ENCODE measurements around the gene INF2.

INF2 gene

DNA sequence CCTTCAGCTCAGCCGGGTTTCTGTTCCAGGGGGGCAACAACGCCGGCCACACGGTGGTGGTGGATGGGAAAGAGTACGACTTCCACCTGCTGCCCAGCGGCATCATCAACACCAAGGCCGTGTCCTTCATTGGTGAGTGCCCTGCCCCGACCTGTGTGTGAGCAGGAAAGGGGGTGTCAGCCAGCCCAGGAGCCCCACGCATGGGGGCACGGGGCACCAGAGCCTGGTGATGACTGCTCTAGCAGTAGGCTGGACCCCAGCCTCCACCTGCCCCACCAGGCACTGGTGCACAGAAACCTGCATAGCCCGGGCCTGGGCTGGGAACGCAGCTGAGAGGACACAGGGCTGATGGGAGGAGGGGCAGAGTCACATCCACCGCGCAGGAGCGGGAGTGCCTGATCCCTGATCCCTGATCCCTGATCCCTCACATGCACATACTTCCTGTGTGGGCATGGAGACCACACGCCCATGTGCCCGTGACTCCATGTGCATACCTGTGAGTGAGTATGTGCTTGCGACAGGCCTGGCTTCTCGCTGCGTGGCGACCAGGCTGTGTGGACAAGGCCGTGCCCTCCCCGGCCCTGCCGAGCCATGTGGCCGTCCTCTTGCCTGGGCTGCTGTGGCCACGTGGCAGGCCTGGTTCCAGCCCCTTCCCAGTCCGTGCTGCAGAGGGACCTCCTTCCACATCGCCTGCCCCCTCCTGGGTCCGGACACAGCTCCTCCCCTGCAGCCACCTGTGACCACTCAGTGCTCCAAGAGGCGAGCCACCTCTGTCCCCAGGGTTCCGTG is 45.8 kb downstream of the INF2 start:
- no peak for DNase-seq (ENCODE audit: low read depth in 3 of 3)

DNA sequence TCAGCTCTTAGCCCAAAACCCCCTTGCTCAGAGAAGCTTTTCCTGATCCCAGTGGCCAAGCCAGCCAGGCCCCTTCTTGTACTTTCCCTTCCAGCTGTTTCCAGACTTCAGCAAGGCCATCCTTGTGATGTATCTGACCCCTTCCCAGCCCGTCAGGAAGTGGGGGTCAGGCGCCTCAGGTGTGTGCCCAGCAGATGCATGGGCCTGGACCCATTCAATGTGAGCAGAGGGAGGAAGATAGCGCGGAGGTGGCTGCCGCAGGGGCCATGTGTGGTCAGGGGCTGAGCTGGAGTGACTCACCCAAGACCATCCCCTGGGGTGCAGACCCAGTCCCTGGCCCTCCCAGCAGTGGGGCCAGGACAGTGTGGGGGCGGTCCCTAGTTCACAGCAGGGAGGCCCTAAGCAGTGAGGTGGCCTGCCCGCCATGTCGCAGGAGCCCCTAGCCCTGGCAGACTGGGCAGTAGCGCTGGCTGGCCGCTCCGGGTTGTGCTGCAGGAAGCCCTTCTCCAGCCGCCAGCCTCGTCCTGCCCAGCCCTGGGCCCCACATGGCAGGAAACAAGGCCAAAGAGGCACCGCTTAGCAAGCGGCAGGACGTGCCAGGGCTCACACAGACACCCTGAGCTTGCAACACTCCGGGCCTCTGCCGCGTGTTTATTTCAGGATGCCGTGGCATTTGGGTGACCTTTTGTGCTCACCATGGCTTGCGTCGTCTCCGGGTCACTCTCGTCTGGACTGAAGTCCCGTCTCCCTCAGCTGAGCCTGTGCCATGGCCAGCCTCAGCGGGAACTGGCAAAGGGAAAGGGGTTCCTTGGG is 46.6 kb downstream of the INF2 start:
- DNase-seq (ENCODE audit: low read depth in 3 of 3) = no peak

DNA sequence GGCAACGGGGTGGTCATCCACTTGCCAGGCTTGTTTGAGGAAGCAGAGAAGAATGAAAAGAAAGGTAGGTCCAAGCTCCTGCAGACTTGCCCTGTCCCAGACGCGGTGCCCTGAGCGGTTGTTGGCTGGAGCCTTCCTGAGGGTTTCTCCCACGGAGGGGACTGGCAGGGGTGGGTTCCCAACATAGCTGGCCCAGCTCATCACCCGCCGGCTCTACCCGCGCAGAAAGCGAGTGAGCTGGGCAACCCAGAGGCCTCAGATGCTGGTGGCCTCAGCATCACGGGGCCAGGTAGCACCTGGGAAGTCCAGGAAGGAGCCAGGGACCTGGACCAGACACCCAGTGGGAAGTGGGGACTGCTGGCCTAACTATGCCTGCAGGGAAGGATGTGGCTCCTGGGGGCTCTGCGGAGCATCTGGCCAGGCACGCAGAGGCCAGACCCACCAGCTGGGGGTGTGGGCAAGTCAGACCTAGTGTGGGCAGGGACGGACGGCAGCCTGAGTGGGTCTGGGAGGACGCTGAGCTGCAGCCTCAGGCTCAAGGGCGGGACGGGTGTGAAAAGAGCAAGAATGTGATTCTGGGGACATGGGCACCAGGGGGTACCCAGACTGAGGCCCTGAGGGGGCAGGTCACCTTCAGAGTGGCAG is 49.1 kb downstream of the INF2 start:
- no peak for DNase-seq (ENCODE audit: low read depth in 3 of 3)

- no peak for DNase-seq (ENCODE audit: low read depth in 3 of 3)
Measured at GRCh38 chr14:104739026-104739425, 49.6 kb downstream of the INF2 start.

GRCh38 chr14:104739546-104740516 is 50.4 kb downstream of the INF2 start:
- no peak for DNase-seq (ENCODE audit: low read depth in 3 of 3)

- no peak for DNase-seq (ENCODE audit: low read depth in 3 of 3)
Measured at GRCh38 chr14:104741108-104741802, 51.8 kb downstream of the INF2 start.

DNA sequence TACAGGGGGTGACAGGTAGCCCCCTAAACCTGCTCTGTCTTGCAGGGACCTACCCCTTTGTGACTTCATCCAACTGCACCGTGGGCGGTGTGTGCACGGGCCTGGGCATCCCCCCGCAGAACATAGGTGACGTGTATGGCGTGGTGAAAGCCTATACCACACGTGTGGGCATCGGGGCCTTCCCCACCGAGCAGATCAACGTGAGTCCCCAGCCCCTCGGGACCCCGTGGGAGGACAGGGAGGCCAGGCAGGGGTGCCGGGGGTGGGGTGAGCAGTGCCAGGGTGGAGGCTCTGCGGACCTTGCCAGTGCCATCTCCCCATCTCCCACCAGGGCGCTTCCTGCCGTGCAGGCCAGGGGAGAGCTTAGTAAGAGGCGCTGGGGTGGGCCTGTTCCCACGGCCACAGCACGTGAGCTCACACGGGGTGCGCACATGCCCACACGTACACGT is 52.4 kb downstream of the INF2 start:
- no peak for DNase-seq (ENCODE audit: low read depth in 3 of 3)

- DNase-seq (ENCODE audit: low read depth in 3 of 3) = no peak
Measured at GRCh38 chr14:104742586-104743455, 53.4 kb downstream of the INF2 start.

DNA sequence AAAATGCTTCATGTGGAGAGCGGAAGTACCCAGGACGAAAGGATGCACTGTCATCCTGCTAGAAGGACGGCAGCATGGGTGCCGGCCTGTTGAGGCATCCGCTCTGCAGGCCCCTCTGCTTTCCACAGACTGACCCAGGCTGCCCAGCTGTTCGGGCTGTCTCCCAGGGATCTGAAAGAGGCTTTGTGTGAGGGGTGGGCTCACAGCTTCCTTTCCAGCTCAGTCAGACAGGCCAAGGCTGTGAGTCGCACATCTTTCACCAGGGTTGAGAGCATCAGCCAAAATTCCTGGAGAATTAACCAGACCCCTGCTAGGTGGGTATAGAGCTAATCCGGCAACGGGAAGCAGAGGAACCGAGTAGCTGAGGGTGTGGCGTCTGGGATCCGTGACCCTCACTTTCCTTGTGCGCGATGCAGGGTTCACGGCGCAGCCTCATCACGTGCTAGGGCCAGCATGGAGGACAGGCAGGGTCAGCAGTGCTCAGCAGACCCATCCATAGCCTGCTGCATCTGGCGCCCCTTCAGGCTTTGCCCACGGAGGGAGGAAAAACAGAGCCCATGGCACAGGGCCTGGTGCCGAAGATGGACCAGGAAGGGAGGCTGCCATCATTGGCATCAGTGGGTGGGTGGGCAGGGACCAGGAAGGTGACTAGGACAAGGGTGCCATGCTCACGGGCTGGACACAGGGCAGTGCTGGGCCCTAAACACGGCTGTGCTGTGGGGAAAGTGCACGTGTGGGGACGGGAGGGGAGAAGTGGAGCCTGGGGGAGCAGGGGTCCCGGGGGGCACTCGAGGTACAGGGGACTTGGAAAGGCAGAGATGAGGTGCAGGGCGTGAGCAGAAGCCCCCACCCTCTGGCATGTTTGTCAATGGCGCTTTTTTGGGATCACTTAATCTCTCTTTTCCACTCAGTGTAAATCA is 54.3 kb downstream of the INF2 start:
- no peak for DNase-seq (ENCODE audit: low read depth in 3 of 3)

- DNase-seq (ENCODE audit: low read depth in 3 of 3) = no peak
Measured at GRCh38 chr14:104744484-104744883, 55.1 kb downstream of the INF2 start.

DNA sequence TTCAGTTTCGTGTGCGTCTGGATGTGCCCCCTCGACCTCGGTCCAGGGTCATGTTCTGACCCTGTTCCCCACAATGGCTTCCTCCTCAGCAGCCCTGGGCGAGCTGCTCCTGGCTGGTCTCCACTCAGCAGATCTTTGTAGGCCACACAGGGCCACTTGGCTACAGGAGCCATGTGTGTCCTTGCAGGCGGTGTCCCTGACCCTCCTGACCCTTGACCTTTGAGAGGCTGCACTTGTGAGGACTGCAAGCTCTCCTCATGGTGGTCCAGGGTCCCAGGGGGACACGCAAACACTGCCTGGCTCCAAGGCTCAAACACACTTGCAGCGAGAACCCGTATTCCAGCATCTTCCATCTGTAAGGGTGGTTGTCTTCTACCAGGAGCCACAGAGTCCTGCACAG is 56.0 kb downstream of the INF2 start:
- DNase-seq (ENCODE audit: low read depth in 3 of 3) = no peak

DNA sequence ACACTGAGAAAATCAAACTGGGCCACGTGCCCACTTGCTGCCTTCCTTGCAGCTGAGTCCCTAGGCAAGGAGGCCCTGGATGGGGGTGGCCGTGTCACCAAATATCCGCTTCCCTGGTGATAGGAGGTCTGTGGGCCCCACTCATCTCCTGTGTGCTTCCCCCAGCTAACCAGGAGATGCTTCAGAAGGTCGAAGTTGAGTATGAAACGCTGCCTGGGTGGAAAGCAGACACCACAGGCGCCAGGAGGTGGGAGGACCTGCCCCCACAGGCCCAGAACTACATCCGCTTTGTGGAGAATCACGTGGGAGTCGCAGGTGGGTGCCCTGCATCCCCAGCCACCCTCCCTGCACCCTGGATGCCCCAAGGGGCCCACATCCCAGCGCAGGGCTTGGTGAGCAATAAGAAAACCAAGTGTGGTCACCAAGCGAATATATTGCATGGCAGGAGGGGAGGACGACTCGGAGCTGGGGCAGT is 56.7 kb downstream of the INF2 start:
- no peak for DNase-seq (ENCODE audit: low read depth in 3 of 3)

DNA sequence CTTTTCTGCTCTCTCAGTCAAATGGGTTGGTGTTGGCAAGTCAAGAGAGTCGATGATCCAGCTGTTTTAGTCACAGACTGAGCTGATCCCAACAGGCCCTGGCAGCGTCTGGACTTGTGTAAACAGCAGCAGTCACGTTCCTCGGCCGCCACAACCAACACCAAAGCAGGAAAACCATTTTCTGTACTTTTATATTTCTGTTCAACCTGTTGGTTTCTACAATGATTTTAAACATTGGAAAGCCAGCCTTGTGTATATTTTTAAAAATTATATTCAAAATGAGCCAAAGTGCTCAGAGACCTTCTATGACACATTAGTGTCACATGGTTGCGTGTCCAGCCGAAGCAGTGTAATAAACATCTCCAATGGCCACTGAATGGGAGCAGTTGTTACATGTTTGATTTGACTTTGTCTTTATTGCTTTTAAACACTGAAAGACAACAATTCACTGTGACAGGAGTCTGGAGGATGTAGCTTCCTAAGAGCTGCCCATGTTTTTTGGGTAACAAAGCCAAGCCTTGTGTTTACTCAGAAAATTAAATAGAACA is 57.6 kb downstream of the INF2 start:
- no peak for DNase-seq (ENCODE audit: low read depth in 3 of 3)

- DNase-seq (ENCODE audit: low read depth in 3 of 3) = no peak
Measured at GRCh38 chr14:104747876-104748275, 58.5 kb downstream of the INF2 start.

GRCh38 chr14:104749111-104749649 is 59.8 kb downstream of the INF2 start:
- DNase-seq (ENCODE audit: low read depth in 3 of 3) = no peak

DNA sequence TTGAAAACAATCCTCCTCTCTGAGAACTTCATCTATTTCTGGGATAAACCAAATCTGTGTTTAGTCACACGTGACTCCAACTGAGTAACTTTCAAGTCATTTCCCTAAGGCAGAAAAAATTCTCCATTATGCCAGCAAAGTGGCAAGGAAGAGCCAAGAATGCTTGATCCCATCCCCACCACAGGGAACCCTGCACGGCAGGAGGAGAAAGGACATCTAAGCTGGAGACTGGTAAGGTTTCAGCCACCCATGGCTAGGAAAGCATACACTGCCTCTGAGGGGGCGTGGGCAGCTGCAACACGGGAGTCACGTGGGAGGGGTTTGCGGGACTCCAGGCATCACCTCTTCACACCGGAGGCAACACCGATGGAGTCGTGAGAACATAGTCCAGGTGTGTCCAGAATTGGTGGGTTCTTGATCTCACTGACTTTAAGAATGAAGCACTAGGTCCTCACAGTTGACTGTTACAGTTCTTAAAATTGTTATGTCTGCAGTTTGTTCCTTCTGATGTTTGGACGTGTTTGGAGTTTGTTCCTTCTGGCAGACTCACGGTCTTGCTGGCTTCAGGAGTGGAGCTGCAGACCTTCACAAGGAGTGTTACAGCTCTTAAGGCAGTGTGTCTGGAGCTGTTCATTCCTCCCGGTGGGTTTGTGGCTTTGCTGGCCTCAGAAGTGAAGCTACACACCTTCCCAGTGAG is 60.8 kb downstream of the INF2 start:
- DNase-seq (ENCODE audit: low read depth in 3 of 3) = no peak

DNA sequence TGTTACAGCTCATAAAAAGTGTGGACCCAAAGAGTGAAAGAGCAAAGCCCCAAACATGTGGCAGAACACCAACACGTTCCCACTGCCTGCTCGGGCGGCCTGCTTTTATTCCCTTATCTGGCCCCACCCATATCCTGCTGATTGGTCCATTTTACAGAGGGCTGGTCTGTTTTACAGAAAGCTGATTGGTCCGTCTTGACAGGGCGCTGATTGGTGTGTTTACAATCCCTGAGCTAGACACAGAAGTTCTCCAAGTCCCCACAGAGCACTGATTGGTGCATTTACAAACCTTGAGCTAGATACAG is 61.3 kb downstream of the INF2 start:
- peak in 1 of 3 experiments; percentile 15 for DNase-seq (ENCODE audit: low read depth in 3 of 3)
